ENCODE results near the gene MAN2B2. TPM values are rescaled to one million over a fixed set of nuclear protein-coding genes. Genes with fewer than 3 reads are reported as not detected.

Gene MAN2B2
- total RNA-seq, 1 donor from 2014 or later = 4.2 TPM

- no peak overlapping the region for H3K9ac ChIP-seq (ENCODE audit: low read depth in 1 of 3, low read length in 3 of 3)
- H3K9me3 ChIP-seq (ENCODE audit: control insufficient read depth in 3 of 3, low read length in 3 of 3) = no peaks in the 10 kb centered on the region
- no peaks in the 10 kb centered on the region for H3K27me3 ChIP-seq (ENCODE audit: control insufficient read depth in 3 of 3, insufficient read depth in 3 of 3, low read length in 3 of 3)
- H3K27ac ChIP-seq (ENCODE audit: low read depth, low read length) = no peak overlapping the region
- no peaks in the 10 kb centered on the region for H3K4me1 ChIP-seq (ENCODE audit: control insufficient read depth in 3 of 3, insufficient read depth in 3 of 3, low read length in 3 of 3)
- H3K36me3 ChIP-seq (ENCODE audit: control insufficient read depth in 3 of 3, insufficient read depth in 3 of 3, low read length in 3 of 3) = peaks cover 15 to 20% (median 16%) of the 10 kb centered on the region in 3 donors
- no peak overlapping the region for H3K4me3 ChIP-seq (ENCODE audit: low read length in 3 of 3)
Observed at GRCh38 chr4:6618386-6619115, 43.6 kb downstream of the MAN2B2 start.

- Histone ChIP-seq H3K4me3 (ENCODE audit: low read length in 3 of 3) (no peak overlapping the region), H3K36me3 (ENCODE audit: control insufficient read depth in 3 of 3, insufficient read depth in 3 of 3, low read length in 3 of 3) (peaks cover 15 to 20% (median 16%) of the 10 kb centered on the region in 3 donors), H3K27ac (ENCODE audit: low read depth, low read length) (no peak overlapping the region), H3K9me3 (ENCODE audit: control insufficient read depth in 3 of 3, low read length in 3 of 3) (no peaks in the 10 kb centered on the region), H3K27me3 (ENCODE audit: control insufficient read depth in 3 of 3, insufficient read depth in 3 of 3, low read length in 3 of 3) (no peaks in the 10 kb centered on the region), H3K4me1 (ENCODE audit: control insufficient read depth in 3 of 3, insufficient read depth in 3 of 3, low read length in 3 of 3) (no peaks in the 10 kb centered on the region), H3K9ac (ENCODE audit: low read depth in 1 of 3, low read length in 3 of 3) (no peak overlapping the region)
Observed at GRCh38 chr4:6619116-6619465, 44.1 kb downstream of the MAN2B2 start.

- H3K9me3 ChIP-seq (ENCODE audit: control insufficient read depth in 3 of 3, low read length in 3 of 3) = no peaks in the 10 kb centered on the region
- H3K27ac ChIP-seq (ENCODE audit: low read depth, low read length) = no peak overlapping the region
- H3K36me3 ChIP-seq (ENCODE audit: control insufficient read depth in 3 of 3, insufficient read depth in 3 of 3, low read length in 3 of 3) = peaks cover 15 to 20% (median 16%) of the 10 kb centered on the region in 3 donors
- no peaks in the 10 kb centered on the region for H3K27me3 ChIP-seq (ENCODE audit: control insufficient read depth in 3 of 3, insufficient read depth in 3 of 3, low read length in 3 of 3)
- no peak overlapping the region for H3K9ac ChIP-seq (ENCODE audit: low read depth in 1 of 3, low read length in 3 of 3)
- no peak overlapping the region for H3K4me3 ChIP-seq (ENCODE audit: low read length in 3 of 3)
- no peaks in the 10 kb centered on the region for H3K4me1 ChIP-seq (ENCODE audit: control insufficient read depth in 3 of 3, insufficient read depth in 3 of 3, low read length in 3 of 3)
Observed at GRCh38 chr4:6619466-6620255, 44.7 kb downstream of the MAN2B2 start.

- Histone ChIP-seq H3K9me3 (ENCODE audit: control insufficient read depth in 3 of 3, low read length in 3 of 3) (no peaks in the 10 kb centered on the region), H3K9ac (ENCODE audit: low read depth in 1 of 3, low read length in 3 of 3) (no peak overlapping the region), H3K36me3 (ENCODE audit: control insufficient read depth in 3 of 3, insufficient read depth in 3 of 3, low read length in 3 of 3) (peaks cover 14 to 20% (median 15%) of the 10 kb centered on the region in 3 donors), H3K4me3 (ENCODE audit: low read length in 3 of 3) (no peak overlapping the region), H3K27me3 (ENCODE audit: control insufficient read depth in 3 of 3, insufficient read depth in 3 of 3, low read length in 3 of 3) (no peaks in the 10 kb centered on the region), H3K27ac (ENCODE audit: low read depth, low read length) (no peak overlapping the region), H3K4me1 (ENCODE audit: control insufficient read depth in 3 of 3, insufficient read depth in 3 of 3, low read length in 3 of 3) (no peaks in the 10 kb centered on the region)
Observed at GRCh38 chr4:6620296-6620695, 45.3 kb downstream of the MAN2B2 start.

- H3K9ac ChIP-seq (ENCODE audit: low read depth in 1 of 3, low read length in 3 of 3) = no peak overlapping the region
- H3K36me3 ChIP-seq (ENCODE audit: control insufficient read depth in 3 of 3, insufficient read depth in 3 of 3, low read length in 3 of 3) = peaks cover 14 to 20% (median 15%) of the 10 kb centered on the region in 3 donors
- H3K4me3 ChIP-seq (ENCODE audit: low read length in 3 of 3) = no peak overlapping the region
- no peaks in the 10 kb centered on the region for H3K9me3 ChIP-seq (ENCODE audit: control insufficient read depth in 3 of 3, low read length in 3 of 3)
- H3K4me1 ChIP-seq (ENCODE audit: control insufficient read depth in 3 of 3, insufficient read depth in 3 of 3, low read length in 3 of 3) = no peaks in the 10 kb centered on the region
- H3K27me3 ChIP-seq (ENCODE audit: control insufficient read depth in 3 of 3, insufficient read depth in 3 of 3, low read length in 3 of 3) = no peaks in the 10 kb centered on the region
- H3K27ac ChIP-seq (ENCODE audit: low read depth, low read length) = no peak overlapping the region
Observed at GRCh38 chr4:6620891-6621555, 46.0 kb downstream of the MAN2B2 start.

- Histone ChIP-seq H3K9ac (ENCODE audit: low read depth in 1 of 3, low read length in 3 of 3) (no peak overlapping the region), H3K36me3 (ENCODE audit: control insufficient read depth in 3 of 3, insufficient read depth in 3 of 3, low read length in 3 of 3) (peaks cover 9 to 19% (median 9%) of the 10 kb centered on the region in 3 donors), H3K27me3 (ENCODE audit: control insufficient read depth in 3 of 3, insufficient read depth in 3 of 3, low read length in 3 of 3) (no peaks in the 10 kb centered on the region), H3K9me3 (ENCODE audit: control insufficient read depth in 3 of 3, low read length in 3 of 3) (no peaks in the 10 kb centered on the region), H3K4me3 (ENCODE audit: low read length in 3 of 3) (no peak overlapping the region), H3K27ac (ENCODE audit: low read depth, low read length) (no peak overlapping the region), H3K4me1 (ENCODE audit: control insufficient read depth in 3 of 3, insufficient read depth in 3 of 3, low read length in 3 of 3) (no peaks in the 10 kb centered on the region)
Observed at GRCh38 chr4:6621556-6621927, 46.6 kb downstream of the MAN2B2 start.

GRCh38 chr4:6622744-6623143 lies 47.8 kb downstream of the MAN2B2 start:
- H3K27ac ChIP-seq (ENCODE audit: low read depth, low read length) = no peak overlapping the region
- H3K36me3 ChIP-seq (ENCODE audit: control insufficient read depth in 3 of 3, insufficient read depth in 3 of 3, low read length in 3 of 3) = peaks cover 6 to 17% (median 8%) of the 10 kb centered on the region in 3 donors
- H3K4me3 ChIP-seq (ENCODE audit: low read length in 3 of 3) = no peak overlapping the region
- no peaks in the 10 kb centered on the region for H3K4me1 ChIP-seq (ENCODE audit: control insufficient read depth in 3 of 3, insufficient read depth in 3 of 3, low read length in 3 of 3)
- H3K27me3 ChIP-seq (ENCODE audit: control insufficient read depth in 3 of 3, insufficient read depth in 3 of 3, low read length in 3 of 3) = no peaks in the 10 kb centered on the region
- no peak overlapping the region for H3K9ac ChIP-seq (ENCODE audit: low read depth in 1 of 3, low read length in 3 of 3)
- no peaks in the 10 kb centered on the region for H3K9me3 ChIP-seq (ENCODE audit: control insufficient read depth in 3 of 3, low read length in 3 of 3)

GRCh38 chr4:6625256-6625655 lies 50.3 kb downstream of the MAN2B2 start:
- H3K9ac ChIP-seq (ENCODE audit: low read depth in 1 of 3, low read length in 3 of 3) = no peak overlapping the region
- no peaks in the 10 kb centered on the region for H3K9me3 ChIP-seq (ENCODE audit: control insufficient read depth in 3 of 3, low read length in 3 of 3)
- H3K27ac ChIP-seq (ENCODE audit: low read depth, low read length) = no peak overlapping the region
- H3K4me1 ChIP-seq (ENCODE audit: control insufficient read depth in 3 of 3, insufficient read depth in 3 of 3, low read length in 3 of 3) = no peaks in the 10 kb centered on the region
- H3K27me3 ChIP-seq (ENCODE audit: control insufficient read depth in 3 of 3, insufficient read depth in 3 of 3, low read length in 3 of 3) = no peaks in the 10 kb centered on the region
- H3K36me3 ChIP-seq (ENCODE audit: control insufficient read depth in 3 of 3, insufficient read depth in 3 of 3, low read length in 3 of 3) = peaks cover 0 to 5% (median 2%) of the 10 kb centered on the region in 3 donors
- no peak overlapping the region for H3K4me3 ChIP-seq (ENCODE audit: low read length in 3 of 3)

GRCh38 chr4:6626066-6626465 lies 51.1 kb downstream of the MAN2B2 start:
- Histone ChIP-seq H3K9ac (ENCODE audit: low read depth in 1 of 3, low read length in 3 of 3) (no peak overlapping the region), H3K27me3 (ENCODE audit: control insufficient read depth in 3 of 3, insufficient read depth in 3 of 3, low read length in 3 of 3) (no peaks in the 10 kb centered on the region), H3K36me3 (ENCODE audit: control insufficient read depth in 3 of 3, insufficient read depth in 3 of 3, low read length in 3 of 3) (no peaks in the 10 kb centered on the region), H3K4me3 (ENCODE audit: low read length in 3 of 3) (no peak overlapping the region), H3K4me1 (ENCODE audit: control insufficient read depth in 3 of 3, insufficient read depth in 3 of 3, low read length in 3 of 3) (no peaks in the 10 kb centered on the region), H3K27ac (ENCODE audit: low read depth, low read length) (no peak overlapping the region), H3K9me3 (ENCODE audit: control insufficient read depth in 3 of 3, low read length in 3 of 3) (no peaks in the 10 kb centered on the region)

- no peaks in the 10 kb centered on the region for H3K27me3 ChIP-seq (ENCODE audit: control insufficient read depth in 3 of 3, insufficient read depth in 3 of 3, low read length in 3 of 3)
- no peak overlapping the region for H3K4me3 ChIP-seq (ENCODE audit: low read length in 3 of 3)
Observed at GRCh38 chr4:6627832-6628231, 52.8 kb downstream of the MAN2B2 start.

More at GRCh38 chr4:6627832-6628231, 52.8 kb downstream of the MAN2B2 start:
- Histone ChIP-seq H3K9ac (ENCODE audit: low read depth in 1 of 3, low read length in 3 of 3) (no peak overlapping the region), H3K9me3 (ENCODE audit: control insufficient read depth in 3 of 3, low read length in 3 of 3) (no peaks in the 10 kb centered on the region), H3K4me1 (ENCODE audit: control insufficient read depth in 3 of 3, insufficient read depth in 3 of 3, low read length in 3 of 3) (peaks cover 0 to 2% (median under 1%) of the 10 kb centered on the region in 3 donors), H3K36me3 (ENCODE audit: control insufficient read depth in 3 of 3, insufficient read depth in 3 of 3, low read length in 3 of 3) (no peaks in the 10 kb centered on the region), H3K27ac (ENCODE audit: low read depth, low read length) (no peak overlapping the region)
